NB4 (cell line): ENCODE measurements around the gene DUSP16.

Source experiments
- CTCF ChIP-seq: IDR thresholded peaks from one replicate; pipeline ENCODE4 v1.5.1; 2012; ENCODE audit warnings: low read depth, low read length
- MAX ChIP-seq: IDR thresholded peaks from 2 replicates; pipeline ENCODE4 v1.6.1; 2011; ENCODE audit warnings: low read depth, low read length

GRCh38 chr12:12513416-12514006 is 49.2 kb downstream of the DUSP16 start:
- TF ChIP-seq CTCF (no peak), MAX (no peak)
